GM10847 (cell line): Measurements from ENCODE around the gene BRI3.

Experiments used
- POLR2A ChIP-seq: IDR thresholded peaks from 2 replicates; pipeline ENCODE4 v1.6.1; 2011; ENCODE audit not compliant: insufficient read length; ENCODE audit errors: extremely low read depth

Gene BRI3

GRCh38 chr7:98249106-98249505, 32.4 kb upstream of the BRI3 start:
- no peak for TF ChIP-seq POLR2A

- TF ChIP-seq POLR2A = no peak
These were observed 30.7 kb upstream of the BRI3 start for GRCh38 chr7:98250789-98251188.

GRCh38 chr7:98251231-98251600, 30.3 kb upstream of the BRI3 start:
- TF ChIP-seq POLR2A = no peak

- peak; percentile 55 for TF ChIP-seq POLR2A
These were observed 29.7 kb upstream of the BRI3 start, which contains the start of gene TECPR1 for GRCh38 chr7:98251601-98252424. TSS of gene TECPR1 (minus strand) at chr7:98252232. CDS start at chr7:98246146, 6,086 bp downstream.

- TF ChIP-seq POLR2A = no peak
These were observed 28.9 kb upstream of the BRI3 start for GRCh38 chr7:98252425-98253054.

GRCh38 chr7:98254516-98254915, 27.0 kb upstream of the BRI3 start:
- no peak for TF ChIP-seq POLR2A

GRCh38 chr7:98254951-98255610, 26.4 kb upstream of the BRI3 start:
- no peak for TF ChIP-seq POLR2A

GRCh38 chr7:98256431-98256830, 25.1 kb upstream of the BRI3 start:
- no peak for TF ChIP-seq POLR2A

GRCh38 chr7:98257701-98258100, 23.8 kb upstream of the BRI3 start:
- no peak for TF ChIP-seq POLR2A

GRCh38 chr7:98265841-98266271, 15.6 kb upstream of the BRI3 start:
- no peak for TF ChIP-seq POLR2A

GRCh38 chr7:98266840-98267239, 14.6 kb upstream of the BRI3 start:
- TF ChIP-seq POLR2A = no peak

- no peak for TF ChIP-seq POLR2A
These were observed 14.2 kb upstream of the BRI3 start for GRCh38 chr7:98267303-98267702.

GRCh38 chr7:98276241-98276761, 5.2 kb upstream of the BRI3 start:
- no peak for TF ChIP-seq POLR2A

GRCh38 chr7:98278408-98278807, 3.1 kb upstream of the BRI3 start:
- TF ChIP-seq POLR2A = no peak

- no peak for TF ChIP-seq POLR2A
These were observed 2.5 kb upstream of the BRI3 start for GRCh38 chr7:98278936-98279335.

- no peak for TF ChIP-seq POLR2A
These were observed 1.2 kb upstream of the BRI3 start for GRCh38 chr7:98280296-98280695.
